GM21717 (cell line): ENCODE results near the gene PARP11.

Source experiments
- ATAC-seq: cut with Tn5 transposase; IDR thresholded peaks from one replicate; pipeline ENCODE4 v1.9.1; 2021; ENCODE audit warnings: mild to moderate bottlenecking, moderate library complexity; ENCODE audit not compliant: unreplicated experiment

PARP11 gene

GRCh38 chr12:3872800-3873636 lies at the start of gene PARP11:
Gene PARP11 (minus strand): TSS chr12:3873399. CDS start chr12:3873229, 170 bp downstream.
- ATAC-seq = peak; percentile 91

GRCh38 chr12:3922033-3922432 lies 48.8 kb upstream of the PARP11 start:
- ATAC-seq = no peak

- no peak for ATAC-seq
Observed at GRCh38 chr12:3921526-3921925, 48.3 kb upstream of the PARP11 start.

GRCh38 chr12:3921151-3921471 lies 47.9 kb upstream of the PARP11 start:
- no peak for ATAC-seq

- ATAC-seq = no peak
Observed at GRCh38 chr12:3920351-3921150, 47.4 kb upstream of the PARP11 start.

- no peak for ATAC-seq
Observed at GRCh38 chr12:3913278-3913677, 40.1 kb upstream of the PARP11 start.

GRCh38 chr12:3912863-3913262 lies 39.7 kb upstream of the PARP11 start:
- ATAC-seq = no peak

GRCh38 chr12:3911409-3911808 lies 38.2 kb upstream of the PARP11 start:
- no peak for ATAC-seq

- no peak for ATAC-seq
Observed at GRCh38 chr12:3905664-3906063, 32.5 kb upstream of the PARP11 start.

GRCh38 chr12:3904999-3905398 lies 31.8 kb upstream of the PARP11 start:
- ATAC-seq = no peak

- no peak for ATAC-seq
Observed at GRCh38 chr12:3902921-3903320, 29.7 kb upstream of the PARP11 start.

- no peak for ATAC-seq
Observed at GRCh38 chr12:3901116-3901515, 27.9 kb upstream of the PARP11 start.

GRCh38 chr12:3898756-3899155 lies 25.6 kb upstream of the PARP11 start:
- no peak for ATAC-seq

GRCh38 chr12:3897371-3897971 lies 24.3 kb upstream of the PARP11 start:
- no peak for ATAC-seq

- ATAC-seq = no peak
Observed at GRCh38 chr12:3896801-3897351, 23.7 kb upstream of the PARP11 start.

GRCh38 chr12:3896356-3896755 lies 23.2 kb upstream of the PARP11 start:
- ATAC-seq = no peak

GRCh38 chr12:3892631-3893030 lies 19.4 kb upstream of the PARP11 start:
- no peak for ATAC-seq

GRCh38 chr12:3891201-3891600 lies 18.0 kb upstream of the PARP11 start:
- no peak for ATAC-seq

GRCh38 chr12:3888659-3889058 lies 15.5 kb upstream of the PARP11 start:
- ATAC-seq = no peak

GRCh38 chr12:3885277-3886094 lies 12.3 kb upstream of the PARP11 start:
- no peak for ATAC-seq

GRCh38 chr12:3884671-3885070 lies 11.5 kb upstream of the PARP11 start:
- no peak for ATAC-seq
